HG03439 (cell line): ENCODE measurements around the gene RRN3.
"Not testable (repeated sequence)": the region's sequence is repeated elsewhere in the genome, so short reads cannot be mapped to it uniquely, and the experiment has no call there.

Experiments used
- ATAC-seq: cut with Tn5 transposase; IDR thresholded peaks from one replicate; pipeline ENCODE4 v1.9.1; 2021; ENCODE audit warnings: mild to moderate bottlenecking, moderate library complexity; ENCODE audit not compliant: unreplicated experiment

RRN3 gene

GRCh38 chr16:15100372-15100987, 6.4 kb upstream of the RRN3 start:
- not testable (repeated sequence) for ATAC-seq

GRCh38 chr16:15099366-15099909, 5.4 kb upstream of the RRN3 start:
- ATAC-seq: not testable (repeated sequence)

- not testable (repeated sequence) for ATAC-seq
Measured at GRCh38 chr16:15096583-15096972, 2.5 kb upstream of the RRN3 start.

- not testable (repeated sequence) for ATAC-seq
Measured at GRCh38 chr16:15093571-15093954, 509 bp downstream of the RRN3 start.

- ATAC-seq: not testable (repeated sequence)
Measured at GRCh38 chr16:15090663-15091269, 3.3 kb downstream of the RRN3 start.

- not testable (repeated sequence) for ATAC-seq
Measured at GRCh38 chr16:15082788-15083187, 11.3 kb downstream of the RRN3 start.

GRCh38 chr16:15080883-15081282, 13.2 kb downstream of the RRN3 start:
- ATAC-seq: not testable (repeated sequence)

GRCh38 chr16:15076161-15076560, 17.9 kb downstream of the RRN3 start:
- ATAC-seq: not testable (repeated sequence)

- no peak for ATAC-seq
Measured at GRCh38 chr16:15073101-15073500, 21.0 kb downstream of the RRN3 start.

GRCh38 chr16:15071916-15072769, 21.9 kb downstream of the RRN3 start:
- not testable (repeated sequence) for ATAC-seq

- ATAC-seq: not testable (repeated sequence)
Measured at GRCh38 chr16:15071013-15071412, 23.1 kb downstream of the RRN3 start.

GRCh38 chr16:15066690-15067089, 27.4 kb downstream of the RRN3 start:
- not testable (repeated sequence) for ATAC-seq

GRCh38 chr16:15065961-15066360, 28.1 kb downstream of the RRN3 start:
- not testable (repeated sequence) for ATAC-seq

GRCh38 chr16:15062085-15062810, 31.8 kb downstream of the RRN3 start:
- ATAC-seq: not testable (repeated sequence)

GRCh38 chr16:15059324-15059723, 34.7 kb downstream of the RRN3 start:
- ATAC-seq: no peak

GRCh38 chr16:15057681-15058417, 36.2 kb downstream of the RRN3 start:
- no peak for ATAC-seq

GRCh38 chr16:15055141-15056053, 38.7 kb downstream of the RRN3 start:
- ATAC-seq: peak; percentile 63

- ATAC-seq: no peak
Measured at GRCh38 chr16:15054357-15055140, 39.5 kb downstream of the RRN3 start.
